ENCODE data around the gene GPR39.
A peak's percentile ranks its signal among the peaks of the same experiment; 100 is the strongest.

Gene GPR39

GRCh38 chr2:132617989-132618388 is 201.4 kb downstream of the GPR39 start:
- TF ChIP-seq ESRRG (CRISPR knock-in tag; IDR thresholded peaks at IDR 0.05) (no peak), OSR1 (CRISPR knock-in tag; IDR thresholded peaks at IDR 0.05) (no peak)
- no peak for ATAC-seq

- no peak for ATAC-seq
- TF ChIP-seq ZNF70 (CRISPR knock-in tag; IDR thresholded peaks at IDR 0.05) (no peak), TOX (CRISPR knock-in tag; IDR thresholded peaks at IDR 0.05; ENCODE audit: borderline replicate concordance) (no peak), ESRRG (CRISPR knock-in tag; IDR thresholded peaks at IDR 0.05) (no peak), RARB (CRISPR knock-in tag; IDR thresholded peaks at IDR 0.05) (no peak), BACH2 (CRISPR knock-in tag; IDR thresholded peaks at IDR 0.05; ENCODE audit: borderline replicate concordance) (no peak), ZFP3 (CRISPR knock-in tag; IDR thresholded peaks at IDR 0.05) (no peak), CSDC2 (CRISPR knock-in tag; IDR thresholded peaks at IDR 0.05) (no peak), CSRNP3 (CRISPR knock-in tag; IDR thresholded peaks at IDR 0.05) (no peak), SNAI2 (CRISPR knock-in tag; IDR thresholded peaks at IDR 0.05) (no peak), POU6F1 (CRISPR knock-in tag; IDR thresholded peaks at IDR 0.05; ENCODE audit: borderline replicate concordance, low read depth) (no peak), ZNF565 (CRISPR knock-in tag; conservative IDR thresholded peaks at IDR 0.05; ENCODE audit: low read depth) (no peak), CREB5 (CRISPR knock-in tag; IDR thresholded peaks at IDR 0.05; ENCODE audit: low read depth) (no peak), PATZ1 (CRISPR knock-in tag; IDR thresholded peaks at IDR 0.05; ENCODE audit: borderline replicate concordance) (no peak), ARNTL (CRISPR knock-in tag; IDR thresholded peaks at IDR 0.05; ENCODE audit: borderline replicate concordance, low read depth) (no peak), TCF4 (CRISPR knock-in tag; IDR thresholded peaks at IDR 0.05; ENCODE audit: borderline replicate concordance) (no peak), GLIS3 (CRISPR knock-in tag; IDR thresholded peaks at IDR 0.05) (no peak), ISL1 (CRISPR knock-in tag; IDR thresholded peaks at IDR 0.05) (no peak)
These were observed 202.1 kb downstream of the GPR39 start for GRCh38 chr2:132618734-132619133.

DNA sequence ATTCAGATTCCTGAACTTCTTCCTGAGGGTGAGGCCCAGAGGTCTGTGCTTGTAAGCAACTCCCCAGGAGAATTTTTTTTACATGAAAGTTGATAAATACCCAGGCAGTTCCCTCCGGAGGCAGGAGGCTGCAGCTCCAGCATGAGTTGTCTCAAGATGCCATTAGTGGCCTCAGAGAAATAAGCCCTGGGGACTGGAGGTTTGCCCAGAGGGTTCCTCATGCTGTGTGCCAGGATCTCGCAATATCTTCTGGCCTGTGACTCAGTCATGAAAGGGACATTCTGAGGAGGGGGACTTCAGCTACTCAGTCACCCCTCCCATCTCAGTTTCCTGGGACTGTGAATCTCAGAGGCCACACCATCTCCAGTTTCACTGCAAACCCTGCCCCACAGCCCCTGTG is 203.5 kb downstream of the GPR39 start:
- TF ChIP-seq, protein P1, sequence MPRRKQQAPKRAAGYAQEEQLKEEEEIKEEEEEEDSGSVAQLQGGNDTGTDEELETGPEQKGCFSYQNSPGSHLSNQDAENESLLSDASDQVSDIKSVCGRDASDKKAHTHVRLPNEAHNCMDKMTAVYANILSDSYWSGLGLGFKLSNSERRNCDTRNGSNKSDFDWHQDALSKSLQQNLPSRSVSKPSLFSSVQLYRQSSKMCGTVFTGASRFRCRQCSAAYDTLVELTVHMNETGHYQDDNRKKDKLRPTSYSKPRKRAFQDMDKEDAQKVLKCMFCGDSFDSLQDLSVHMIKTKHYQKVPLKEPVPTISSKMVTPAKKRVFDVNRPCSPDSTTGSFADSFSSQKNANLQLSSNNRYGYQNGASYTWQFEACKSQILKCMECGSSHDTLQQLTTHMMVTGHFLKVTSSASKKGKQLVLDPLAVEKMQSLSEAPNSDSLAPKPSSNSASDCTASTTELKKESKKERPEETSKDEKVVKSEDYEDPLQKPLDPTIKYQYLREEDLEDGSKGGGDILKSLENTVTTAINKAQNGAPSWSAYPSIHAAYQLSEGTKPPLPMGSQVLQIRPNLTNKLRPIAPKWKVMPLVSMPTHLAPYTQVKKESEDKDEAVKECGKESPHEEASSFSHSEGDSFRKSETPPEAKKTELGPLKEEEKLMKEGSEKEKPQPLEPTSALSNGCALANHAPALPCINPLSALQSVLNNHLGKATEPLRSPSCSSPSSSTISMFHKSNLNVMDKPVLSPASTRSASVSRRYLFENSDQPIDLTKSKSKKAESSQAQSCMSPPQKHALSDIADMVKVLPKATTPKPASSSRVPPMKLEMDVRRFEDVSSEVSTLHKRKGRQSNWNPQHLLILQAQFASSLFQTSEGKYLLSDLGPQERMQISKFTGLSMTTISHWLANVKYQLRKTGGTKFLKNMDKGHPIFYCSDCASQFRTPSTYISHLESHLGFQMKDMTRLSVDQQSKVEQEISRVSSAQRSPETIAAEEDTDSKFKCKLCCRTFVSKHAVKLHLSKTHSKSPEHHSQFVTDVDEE (CRISPR knock-in tag; IDR thresholded peaks at IDR 0.05), result no peak
- TF ChIP-seq TOX (CRISPR knock-in tag; IDR thresholded peaks at IDR 0.05; ENCODE audit: borderline replicate concordance), result no peak
- TF ChIP-seq PATZ1 (CRISPR knock-in tag; IDR thresholded peaks at IDR 0.05; ENCODE audit: borderline replicate concordance), result no peak
- TF ChIP-seq TCF4 (CRISPR knock-in tag; IDR thresholded peaks at IDR 0.05; ENCODE audit: borderline replicate concordance), result no peak
- TF ChIP-seq PPARA (CRISPR knock-in tag; IDR thresholded peaks at IDR 0.05; ENCODE audit: borderline replicate concordance), result no peak
- no peak for TF ChIP-seq CREB5 (CRISPR knock-in tag; IDR thresholded peaks at IDR 0.05; ENCODE audit: low read depth)
- TF ChIP-seq ARNTL (CRISPR knock-in tag; IDR thresholded peaks at IDR 0.05; ENCODE audit: borderline replicate concordance, low read depth), result no peak
- TF ChIP-seq ZFP3 (CRISPR knock-in tag; IDR thresholded peaks at IDR 0.05), result no peak
- no peak for TF ChIP-seq GLIS3 (CRISPR knock-in tag; IDR thresholded peaks at IDR 0.05)
- TF ChIP-seq ESRRG (CRISPR knock-in tag; IDR thresholded peaks at IDR 0.05), result no peak
- TF ChIP-seq ZC3H10 (CRISPR knock-in tag; IDR thresholded peaks at IDR 0.05), result no peak
- no peak for TF ChIP-seq CSDC2 (CRISPR knock-in tag; IDR thresholded peaks at IDR 0.05)
- TF ChIP-seq OSR1 (CRISPR knock-in tag; IDR thresholded peaks at IDR 0.05), result no peak
- no peak for TF ChIP-seq BACH2 (CRISPR knock-in tag; IDR thresholded peaks at IDR 0.05; ENCODE audit: borderline replicate concordance)
- TF ChIP-seq ZNF70 (CRISPR knock-in tag; IDR thresholded peaks at IDR 0.05), result no peak
- no peak for TF ChIP-seq ZFP30 (CRISPR knock-in tag; IDR thresholded peaks at IDR 0.05)
- no peak for TF ChIP-seq ZNF8 (CRISPR knock-in tag; IDR thresholded peaks at IDR 0.05)
- no peak for TF ChIP-seq ISL1 (CRISPR knock-in tag; IDR thresholded peaks at IDR 0.05)
- TF ChIP-seq SNAI2 (CRISPR knock-in tag; IDR thresholded peaks at IDR 0.05), result no peak
- peak; percentile 26; the same call in 1 of the 3 replicates for ATAC-seq
